Left ventricle myocardium inferior (tissue), 1 donor: ENCODE results near the gene DNAH11. TPM values are rescaled to one million over a fixed set of nuclear protein-coding genes. Genes with fewer than 3 reads are reported as not detected.

Source experiments
- DNase-seq: peaks from one replicate; pipeline ENCODE4 v3.0.0-alpha.2; 2020
- H3K27ac ChIP-seq: fragments of 200-600 bp; replicated peaks from 2 replicates; pipeline ENCODE4 v1.8.0; 2021
- H3K27me3 ChIP-seq: fragments of 200-600 bp; 2 replicates; pipeline ENCODE4 v1.8.0; 2021; ENCODE audit warnings: low read depth
- H3K36me3 ChIP-seq: fragments of 200-600 bp; 2 replicates; pipeline ENCODE4 v1.8.0; 2021
- H3K4me1 ChIP-seq: fragments of 200-600 bp; 2 replicates; pipeline ENCODE4 v1.8.0; 2021
- H3K4me3 ChIP-seq: fragments of 200-600 bp; 2 replicates; pipeline ENCODE4 v1.8.0; 2021; ENCODE audit warnings: mild to moderate bottlenecking, moderate library complexity
- H3K9me3 ChIP-seq: fragments of 200-600 bp; replicated peaks from 2 replicates; pipeline ENCODE4 v1.8.0; 2021
- intact Hi-C: fragments of 100-400 bp; cut with micrococcal nuclease; formaldehyde crosslinking; loops from one replicate; pipeline ENCODE4 v1.11.0; 2022
- total RNA-seq: library from RNA; stranded (reverse); fragmentation: NEBNext Ultra II Directional; extraction: Animal tissue kit (Norgen Biotek cat#: 25700); gene quantifications from one replicate; pipeline ENCODE4 v1.2.1, GENCODE V29; 2021
- TF ChIP-seq, protein P1 (sequence below): fragments of 200-600 bp; IDR thresholded peaks from 2 replicates; pipeline ENCODE4 v1.8.0; 2021; ENCODE audit warnings: antibody characterized with exemption, mild to moderate bottlenecking, borderline replicate concordance
- donor health status: DM: no; HTN: yes; CAD: no; lungs with severe emphysema.

DNAH11 gene
- total RNA-seq, 1 donor from 2014 or later: 0.74 TPM

GRCh38 chr7:21914671-21915070 lies 371.8 kb downstream of the DNAH11 start:
- no peaks in the 10 kb centered on the region for H3K27me3 ChIP-seq
- TF ChIP-seq, protein P1, sequence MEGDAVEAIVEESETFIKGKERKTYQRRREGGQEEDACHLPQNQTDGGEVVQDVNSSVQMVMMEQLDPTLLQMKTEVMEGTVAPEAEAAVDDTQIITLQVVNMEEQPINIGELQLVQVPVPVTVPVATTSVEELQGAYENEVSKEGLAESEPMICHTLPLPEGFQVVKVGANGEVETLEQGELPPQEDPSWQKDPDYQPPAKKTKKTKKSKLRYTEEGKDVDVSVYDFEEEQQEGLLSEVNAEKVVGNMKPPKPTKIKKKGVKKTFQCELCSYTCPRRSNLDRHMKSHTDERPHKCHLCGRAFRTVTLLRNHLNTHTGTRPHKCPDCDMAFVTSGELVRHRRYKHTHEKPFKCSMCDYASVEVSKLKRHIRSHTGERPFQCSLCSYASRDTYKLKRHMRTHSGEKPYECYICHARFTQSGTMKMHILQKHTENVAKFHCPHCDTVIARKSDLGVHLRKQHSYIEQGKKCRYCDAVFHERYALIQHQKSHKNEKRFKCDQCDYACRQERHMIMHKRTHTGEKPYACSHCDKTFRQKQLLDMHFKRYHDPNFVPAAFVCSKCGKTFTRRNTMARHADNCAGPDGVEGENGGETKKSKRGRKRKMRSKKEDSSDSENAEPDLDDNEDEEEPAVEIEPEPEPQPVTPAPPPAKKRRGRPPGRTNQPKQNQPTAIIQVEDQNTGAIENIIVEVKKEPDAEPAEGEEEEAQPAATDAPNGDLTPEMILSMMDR: no peak
- H3K9me3 ChIP-seq: no peaks in the 10 kb centered on the region
- H3K4me1 ChIP-seq: peaks cover 66% of the 10 kb centered on the region
- no peak overlapping the region for H3K4me3 ChIP-seq
- intact Hi-C loops: no loop called here
- no peak for DNase-seq
- peak overlapping the region; percentile 5 for H3K27ac ChIP-seq
- H3K36me3 ChIP-seq: peaks cover 11% of the 10 kb centered on the region

DNA sequence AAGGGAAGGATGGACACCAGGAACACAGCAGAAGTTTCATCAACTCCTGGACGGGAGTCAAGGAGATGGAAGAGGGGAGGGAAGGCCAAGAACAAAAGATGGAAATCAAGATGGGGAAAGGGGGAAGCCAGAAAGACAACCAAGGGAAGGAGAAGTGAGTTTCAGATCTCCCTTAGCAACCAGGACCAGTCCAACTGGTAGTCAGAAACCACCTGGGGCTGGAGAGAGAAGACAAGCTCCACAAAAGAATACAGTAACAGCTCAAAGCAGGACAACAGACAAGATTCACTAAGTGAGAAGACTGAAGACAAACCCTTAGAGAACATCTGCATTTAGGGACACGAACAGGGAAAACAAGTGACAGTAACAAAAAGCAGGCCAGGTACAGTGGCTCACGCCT lies 372.3 kb downstream of the DNAH11 start:
- Histone ChIP-seq H3K9me3 (no peaks in the 10 kb centered on the region), H3K4me1 (peaks cover 66% of the 10 kb centered on the region), H3K36me3 (peaks cover 11% of the 10 kb centered on the region), H3K27ac (no peak overlapping the region), H3K27me3 (no peaks in the 10 kb centered on the region), H3K4me3 (no peak overlapping the region)
- intact Hi-C loops: no loop called here
- TF ChIP-seq, protein P1: no peak
- DNase-seq: no peak

GRCh38 chr7:21916176-21916575 lies 373.3 kb downstream of the DNAH11 start:
- Histone ChIP-seq H3K27ac (no peak overlapping the region), H3K36me3 (peaks cover 11% of the 10 kb centered on the region), H3K27me3 (no peaks in the 10 kb centered on the region), H3K4me1 (peaks cover 75% of the 10 kb centered on the region), H3K4me3 (no peak overlapping the region), H3K9me3 (no peaks in the 10 kb centered on the region)
- no peak for DNase-seq
- intact Hi-C loops: no loop called here
- TF ChIP-seq, protein P1: no peak

- TF ChIP-seq, protein P1: no peak
- peaks cover 11% of the 10 kb centered on the region for H3K36me3 ChIP-seq
- no peaks in the 10 kb centered on the region for H3K9me3 ChIP-seq
- intact Hi-C loops: no loop called here
- peaks cover 70% of the 10 kb centered on the region for H3K4me1 ChIP-seq
- H3K27ac ChIP-seq: no peak overlapping the region
- no peak for DNase-seq
- H3K4me3 ChIP-seq: no peak overlapping the region
- no peaks in the 10 kb centered on the region for H3K27me3 ChIP-seq
Observed at GRCh38 chr7:21916629-21917028, 373.8 kb downstream of the DNAH11 start.

- Histone ChIP-seq H3K4me3 (no peak overlapping the region), H3K36me3 (peaks cover 9% of the 10 kb centered on the region), H3K27me3 (no peaks in the 10 kb centered on the region), H3K4me1 (peaks cover 71% of the 10 kb centered on the region), H3K27ac (peak overlapping the region; percentile 29), H3K9me3 (no peaks in the 10 kb centered on the region)
- no peak for DNase-seq
- intact Hi-C loops: no loop called here
- TF ChIP-seq, protein P1: no peak
Observed at GRCh38 chr7:21918216-21918615, 375.4 kb downstream of the DNAH11 start.

DNA sequence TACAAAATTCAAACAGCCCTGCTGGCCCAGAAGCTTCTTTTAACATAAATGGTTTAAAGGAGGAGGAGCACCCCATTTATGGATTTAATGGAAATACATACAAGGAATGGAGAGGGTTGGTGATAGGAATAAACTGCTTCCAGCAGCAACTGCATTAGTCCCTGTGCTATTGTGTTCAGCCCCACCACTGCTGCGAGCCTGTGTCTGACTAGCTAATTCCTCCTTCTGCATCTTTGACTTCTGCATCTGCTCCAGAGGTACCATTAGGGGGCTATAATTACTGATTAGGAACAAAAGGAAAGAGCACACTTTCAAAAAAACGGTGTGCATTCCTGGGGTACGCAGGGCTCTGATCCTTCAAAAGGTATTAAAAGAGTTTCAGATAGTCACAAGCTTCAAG lies 378.1 kb downstream of the DNAH11 start:
- peaks cover 77% of the 10 kb centered on the region for H3K4me1 ChIP-seq
- TF ChIP-seq, protein P1: no peak
- peaks cover 3% of the 10 kb centered on the region for H3K36me3 ChIP-seq
- H3K4me3 ChIP-seq: no peak overlapping the region
- intact Hi-C loops: no loop called here
- H3K27ac ChIP-seq: peak overlapping the region; percentile 31
- DNase-seq: no peak
- H3K9me3 ChIP-seq: no peaks in the 10 kb centered on the region
- no peaks in the 10 kb centered on the region for H3K27me3 ChIP-seq
